Endothelial cell of umbilical vein (primary cell): ENCODE measurements around the gene MATN1. TPM values are rescaled to one million over a fixed set of nuclear protein-coding genes. Genes with fewer than 3 reads are reported as not detected.

Source experiments
- BruUV-seq: library from RNA; stranded (reverse); fragments of 400-500 nt; replicated peaks from 2 replicates; lab custom pipeline; 2021; lab: Mats Ljungman, UMichigan
- CTCF ChIA-PET: fragments of 300-600, 350-600 bp; sonication (Branson Sonifier 250); formaldehyde crosslinking; loops from one replicate; lab custom pipeline; 2021; ENCODE audit warnings: antibody characterized with exemption, inconsistent platforms; lab: Charles Lee
- POLR2A ChIA-PET: fragments of 300-600, 350-600 bp; sonication (Branson Sonifier 250); formaldehyde crosslinking; loops from one replicate; lab custom pipeline; 2021; ENCODE audit warnings: antibody characterized with exemption, inconsistent platforms; lab: Charles Lee
- DNase-seq: peaks from one replicate; pipeline ENCODE4 v3.0.0-alpha.2; 2011; ENCODE audit warnings: low read depth, low spot score
- FAIRE-seq: peaks from 2 replicates; lab custom pipeline; 2011; peaks lifted over from hg19 to GRCh38; lab: Jason Lieb, UNC
- H2AFZ ChIP-seq: 2 replicates; pipeline ENCODE4 v1.6.0; 2012; ENCODE audit warnings: low read depth, low read length, control low read depth, inconsistent platforms
- H3K27ac ChIP-seq: 2 replicates; pipeline ENCODE4 v1.5.1; 2011; ENCODE audit warnings: low read depth, mild to moderate bottlenecking, control low read depth, low read length, moderate library complexity; ENCODE audit not compliant: insufficient read depth
- H3K27me3 ChIP-seq, 2 experiments: 2 replicates each; pipeline versions ENCODE4 v1.6.0 to v1.6.1; 2011; ENCODE audit warnings: low read length in 2 of 2, mixed read lengths in 1 of 2; ENCODE audit not compliant: control insufficient read depth in 2 of 2, insufficient read depth in 2 of 2
- H3K36me3 ChIP-seq, 2 experiments: 2 replicates in 1 of 2; 3 replicates in 1 of 2; pipeline ENCODE4 v1.5.1; 2011; ENCODE audit warnings: low read length in 2 of 2, mild to moderate bottlenecking in 1 of 2, moderate library complexity in 1 of 2; ENCODE audit not compliant: control insufficient read depth in 2 of 2, insufficient read depth in 2 of 2; ENCODE audit errors: extremely low read depth in 1 of 2
- H3K4me1 ChIP-seq: 3 replicates; pipeline ENCODE4 v1.5.1; 2011; ENCODE audit warnings: mild to moderate bottlenecking, low read length; ENCODE audit not compliant: control insufficient read depth, insufficient read depth; ENCODE audit errors: extremely low read depth
- H3K4me2 ChIP-seq: 2 replicates; pipeline ENCODE4 v1.6.1; 2011; ENCODE audit warnings: low read length, control low read depth, mixed read lengths; ENCODE audit not compliant: insufficient read depth
- H3K4me3 ChIP-seq, 3 experiments: fragments of 200-600 bp in 1 of 3; sonication (generic), shearing (Covaris generic) in 1 of 3; replicated peaks in 1 of 3; 2 replicates each; pipeline ENCODE4 v1.5.1; 2011 to 2016; ENCODE audit warnings: control low read depth in 3 of 3, low read length in 3 of 3, mild to moderate bottlenecking in 2 of 3, inconsistent platforms in 1 of 3, low read depth in 1 of 3, moderate library complexity in 1 of 3; ENCODE audit not compliant: insufficient read depth in 1 of 3
- H3K79me2 ChIP-seq: 2 replicates; pipeline ENCODE4 v1.6.0; 2012; ENCODE audit warnings: low read length, inconsistent platforms; ENCODE audit not compliant: control insufficient read depth, insufficient read depth
- H3K9ac ChIP-seq: replicated peaks from 2 replicates; pipeline ENCODE3; 2011; ENCODE audit warnings: low read length, control low read depth; ENCODE audit not compliant: insufficient read depth; ENCODE audit errors: extremely low read depth
- H3K9me1 ChIP-seq: replicated peaks from 3 replicates; pipeline ENCODE4 v1.6.0; 2011; ENCODE audit warnings: mild to moderate bottlenecking, low read length; ENCODE audit not compliant: control insufficient read depth, insufficient read depth; ENCODE audit errors: extremely low read depth
- H3K9me3 ChIP-seq: replicated peaks from 2 replicates; pipeline ENCODE4 v1.5.1; 2012; ENCODE audit warnings: low read length, inconsistent platforms; ENCODE audit not compliant: control insufficient read depth, insufficient read depth
- H4K20me1 ChIP-seq: replicated peaks from 2 replicates; pipeline ENCODE3; 2011; ENCODE audit warnings: mild to moderate bottlenecking, low read length; ENCODE audit not compliant: control insufficient read depth, insufficient read depth; ENCODE audit errors: extremely low read depth
- CTCF ChIP-seq, 2 donors: IDR thresholded peaks; 1 replicate in 1 of 2; 2 replicates in 1 of 2; pipeline ENCODE4 v1.5.1; 2011; ENCODE audit warnings: low read length in 2 of 2, mild to moderate bottlenecking in 2 of 2, moderate library complexity in 2 of 2, control low read depth in 1 of 2, inconsistent platforms in 1 of 2, low read depth in 1 of 2; ENCODE audit not compliant: insufficient read depth in 1 of 2; ENCODE audit errors: extremely low read depth in 1 of 2
- EZH2 ChIP-seq: IDR thresholded peaks from 2 replicates; pipeline ENCODE4 v1.6.1; 2012; ENCODE audit warnings: borderline replicate concordance, low read depth, mild to moderate bottlenecking, moderate library complexity, low read length, inconsistent platforms; ENCODE audit not compliant: severe bottlenecking
- FOS ChIP-seq: IDR thresholded peaks from 2 replicates; pipeline ENCODE4 v1.6.1; 2011; ENCODE audit warnings: mild to moderate bottlenecking, low read length, moderate library complexity, borderline replicate concordance; ENCODE audit not compliant: insufficient read depth
- GATA2 ChIP-seq: IDR thresholded peaks from 2 replicates; pipeline ENCODE4 v1.7.0; 2011; ENCODE audit warnings: low read depth, mild to moderate bottlenecking, moderate library complexity, mixed read lengths, low read length; ENCODE audit not compliant: insufficient read length, insufficient read depth
- JUN ChIP-seq: IDR thresholded peaks from 2 replicates; pipeline ENCODE4 v1.6.1; 2011; ENCODE audit warnings: borderline replicate concordance, low read depth; ENCODE audit not compliant: insufficient read length, insufficient read depth
- MAX ChIP-seq: IDR thresholded peaks from 2 replicates; pipeline ENCODE4 v1.6.1; 2011; ENCODE audit not compliant: insufficient read depth, insufficient read length
- MYC ChIP-seq: IDR thresholded peaks from one replicate; pipeline ENCODE4 v1.6.1; 2011; ENCODE audit warnings: mild to moderate bottlenecking, low read depth, low read length
- POLR2A ChIP-seq: IDR thresholded peaks from 2 replicates; pipeline ENCODE4 v1.6.1; 2012; ENCODE audit warnings: low read depth, mild to moderate bottlenecking, control low read depth, low read length
- POLR2AphosphoS5 ChIP-seq: IDR thresholded peaks from 2 replicates; pipeline ENCODE4 v1.6.1; 2012; ENCODE audit warnings: low read depth, mild to moderate bottlenecking, control low read depth, low read length, moderate library complexity; ENCODE audit not compliant: insufficient read depth
- dilution Hi-C: fragments of 300-500 bp; cut with MboI; formaldehyde crosslinking; loops from one replicate; pipeline ENCODE4 v1.15.0; 2019; ENCODE audit warnings: low sequenced_read_pairs; ENCODE audit not compliant: extremely low pct_ligation_motif_present
- intact Hi-C: fragments of 100-400 bp; cut with micrococcal nuclease; formaldehyde crosslinking; loops from one replicate; pipeline ENCODE4 v1.10.0; 2022
- polyA plus RNA-seq, 4 experiments: library from polyadenylated mRNA; depleted of rRNA in 3 of 4; stranded (reverse) in 3 of 4; unstranded in 1 of 4; fragments of >200 nt; gene quantifications; 2 replicates each; pipeline versions ENCODE4 v1.2.1 to v1.2.3, GENCODE V29; 2011 to 2012; ENCODE audit warnings: missing spikeins in 1 of 4
- total RNA-seq: library from RNA; stranded (reverse); gene quantifications from 2 replicates; pipeline ENCODE4 v1.2.3, GENCODE V29; 2021

The MATN1 gene
- total and polyA plus RNA-seq, 2 donors (not counting 3 experiments of a cell fraction or from before 2014, with no cell fraction given), result 0.29 to 0.36 TPM

- no peak for DNase-seq
- no peak overlapping the region for H3K27ac ChIP-seq
- H2AFZ ChIP-seq, result no peak overlapping the region
- H3K36me3 ChIP-seq, result peaks cover 2 to 3% of the 10 kb centered on the region in 2 experiments
- H4K20me1 ChIP-seq, result no peaks in the 10 kb centered on the region
- FAIRE-seq, result no peak
- intact Hi-C loops, result no loop called here
- H3K4me2 ChIP-seq, result no peak overlapping the region
- no TSS peak for BruUV-seq
- TF ChIP-seq MYC (no peak), MAX (no peak), FOS (no peak), POLR2AphosphoS5 (no peak), JUN (no peak), POLR2A (no peak), CTCF (IDR thresholded peaks at IDR 0.05; ENCODE audit: extremely low read depth in 1 of 2, insufficient read depth in 1 of 2, low read depth in 1 of 2, low read length in 2 of 2) (no peak), EZH2 (no peak), GATA2 (no peak)
- POLR2A ChIA-PET, result no interaction called here
- no peak overlapping the region for H3K9ac ChIP-seq
- no peak overlapping the region for H3K4me3 ChIP-seq
- H3K27me3 ChIP-seq, result no peaks in the 10 kb centered on the region
- CTCF ChIA-PET, result interaction anchor here (1.8 kb wide), 1 partner anchor 45 kb away, joined by 9 read pairs; no protein-coding TSS in a partner anchor
- H3K9me3 ChIP-seq, result no peaks in the 10 kb centered on the region
- no peaks in the 10 kb centered on the region for H3K79me2 ChIP-seq
- no peaks in the 10 kb centered on the region for H3K9me1 ChIP-seq
- H3K4me1 ChIP-seq, result no peaks in the 10 kb centered on the region
- dilution Hi-C loops, result no loop called here
These were observed 11.2 kb upstream of the MATN1 start for GRCh38 chr1:30734580-30734979.
